ENCODE results near the gene NDN.

NDN gene

DNA sequence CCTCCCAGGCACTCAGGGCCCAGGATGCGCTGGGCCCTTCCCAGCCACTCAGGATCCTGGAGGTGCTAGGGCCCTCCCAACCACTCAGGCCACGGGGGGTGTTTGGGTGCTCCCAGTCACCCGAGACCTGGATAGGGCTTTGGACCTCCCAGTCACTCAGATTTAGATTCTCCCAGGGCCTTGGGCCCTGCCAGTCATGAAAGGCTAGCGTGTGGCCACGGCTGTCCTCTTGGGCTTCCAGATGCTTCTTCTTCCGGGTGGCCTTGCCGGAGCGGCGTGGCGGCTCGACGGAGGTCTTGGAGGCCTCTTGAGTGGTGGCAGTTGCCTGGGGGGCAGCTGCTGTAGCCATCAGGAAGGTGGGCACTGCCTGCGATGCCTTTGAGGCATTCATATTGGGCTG lies 42.3 kb downstream of the NDN start:
- in situ Hi-C loops (cut with HindIII; ENCODE audit: low sequenced_read_pairs), result no loop called here
- TF ChIP-seq, protein P1, sequence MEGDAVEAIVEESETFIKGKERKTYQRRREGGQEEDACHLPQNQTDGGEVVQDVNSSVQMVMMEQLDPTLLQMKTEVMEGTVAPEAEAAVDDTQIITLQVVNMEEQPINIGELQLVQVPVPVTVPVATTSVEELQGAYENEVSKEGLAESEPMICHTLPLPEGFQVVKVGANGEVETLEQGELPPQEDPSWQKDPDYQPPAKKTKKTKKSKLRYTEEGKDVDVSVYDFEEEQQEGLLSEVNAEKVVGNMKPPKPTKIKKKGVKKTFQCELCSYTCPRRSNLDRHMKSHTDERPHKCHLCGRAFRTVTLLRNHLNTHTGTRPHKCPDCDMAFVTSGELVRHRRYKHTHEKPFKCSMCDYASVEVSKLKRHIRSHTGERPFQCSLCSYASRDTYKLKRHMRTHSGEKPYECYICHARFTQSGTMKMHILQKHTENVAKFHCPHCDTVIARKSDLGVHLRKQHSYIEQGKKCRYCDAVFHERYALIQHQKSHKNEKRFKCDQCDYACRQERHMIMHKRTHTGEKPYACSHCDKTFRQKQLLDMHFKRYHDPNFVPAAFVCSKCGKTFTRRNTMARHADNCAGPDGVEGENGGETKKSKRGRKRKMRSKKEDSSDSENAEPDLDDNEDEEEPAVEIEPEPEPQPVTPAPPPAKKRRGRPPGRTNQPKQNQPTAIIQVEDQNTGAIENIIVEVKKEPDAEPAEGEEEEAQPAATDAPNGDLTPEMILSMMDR (IDR thresholded peaks at IDR 0.05; ENCODE audit: low read depth, low read length, missing control alignments), result no peak
- DNase-seq (ENCODE audit: low read depth), result no peak
- no peak overlapping the region for H3K4me3 ChIP-seq (ENCODE audit: low read depth, low read length)

DNA sequence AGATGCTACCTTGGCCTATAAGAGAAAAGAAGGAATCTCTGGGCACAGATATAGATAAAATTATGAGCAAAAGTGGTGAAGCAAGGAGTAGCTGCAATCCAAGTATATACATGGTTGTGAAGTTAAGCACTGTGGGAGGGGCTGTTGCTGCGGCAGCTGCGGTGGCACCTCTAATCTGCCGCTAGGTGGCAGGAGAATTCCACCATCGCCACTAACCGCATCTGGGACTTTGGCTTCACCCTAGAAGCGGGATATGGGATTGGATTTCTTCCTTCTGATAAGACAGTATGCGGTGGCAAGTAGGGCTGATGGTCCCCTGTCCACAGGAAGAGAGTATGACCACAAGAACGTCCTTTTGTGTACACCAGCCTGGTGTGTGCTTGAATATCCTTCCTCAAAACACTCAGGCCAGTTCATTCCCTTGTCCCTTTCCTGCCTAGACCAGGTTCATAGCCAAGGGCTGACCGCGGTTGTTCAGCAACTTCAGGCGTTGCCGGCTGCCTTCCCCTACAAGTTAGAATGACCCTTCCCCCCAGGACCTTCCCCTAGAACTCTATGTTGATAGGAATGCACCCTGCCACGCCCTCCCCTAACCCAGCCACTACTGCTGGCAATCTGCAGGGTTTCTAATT lies 44.6 kb downstream of the NDN start:
- in situ Hi-C loops (cut with HindIII; ENCODE audit: low sequenced_read_pairs), result no loop called here
- H3K4me3 ChIP-seq (ENCODE audit: low read depth, low read length), result no peak overlapping the region
- peak; percentile 11 for DNase-seq (ENCODE audit: low read depth)
- TF ChIP-seq, protein P1 (IDR thresholded peaks at IDR 0.05; ENCODE audit: low read depth, low read length, missing control alignments), result peak; percentile 71
